IPS-15b (cell line): ENCODE measurements around the gene RNF128.
A peak's percentile ranks its signal among the peaks of the same experiment; 100 is the strongest.

Experiments used
- H3K27me3 ChIP-seq: one replicate; pipeline ENCODE4 v1.6.1; 2013; ENCODE audit warnings: low read length; ENCODE audit not compliant: control insufficient read depth, insufficient read depth
- H3K36me3 ChIP-seq: one replicate; pipeline ENCODE4 v1.6.1; 2013; ENCODE audit warnings: low read length; ENCODE audit not compliant: control insufficient read depth, insufficient read depth
- H3K4me1 ChIP-seq: one replicate; pipeline ENCODE4 v1.6.1; 2013; ENCODE audit warnings: mild to moderate bottlenecking, low read length; ENCODE audit not compliant: control insufficient read depth, insufficient read depth
- H3K4me3 ChIP-seq: one replicate; pipeline ENCODE4 v1.5.1; 2013; ENCODE audit warnings: low read depth, low read length
- H3K9ac ChIP-seq: one replicate; pipeline ENCODE4 v1.6.1; 2013; ENCODE audit warnings: low read depth, mild to moderate bottlenecking, low read length
- H3K9me3 ChIP-seq: one replicate; pipeline ENCODE4 v1.6.1; 2013; ENCODE audit warnings: mild to moderate bottlenecking, low read length; ENCODE audit not compliant: control insufficient read depth, insufficient read depth

The RNF128 gene

DNA sequence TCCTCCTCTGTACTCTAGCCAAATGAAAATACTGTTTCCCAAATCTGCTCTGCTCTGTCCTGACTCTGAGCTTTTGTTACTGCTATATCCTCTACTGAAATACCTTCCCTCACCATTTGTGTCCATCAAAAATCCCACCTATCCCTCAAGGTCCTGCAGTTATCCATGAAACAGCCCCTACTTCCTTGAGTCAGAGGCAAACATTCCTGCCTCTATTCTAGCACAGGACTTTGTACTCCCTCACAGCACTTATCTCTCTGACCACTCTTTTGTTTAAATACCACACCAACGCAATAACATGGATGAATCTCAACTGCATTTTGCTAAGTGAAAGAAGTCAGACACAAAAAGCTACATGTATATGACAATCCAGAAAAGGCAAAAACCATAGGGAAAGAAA lies 10.5 kb upstream of the RNF128 start:
- Histone ChIP-seq H3K4me1 (no peaks in the 10 kb centered on the region), H3K4me3 (no peak overlapping the region), H3K9me3 (no peaks in the 10 kb centered on the region), H3K27me3 (no peaks in the 10 kb centered on the region), H3K36me3 (no peaks in the 10 kb centered on the region), H3K9ac (no peak overlapping the region)

DNA sequence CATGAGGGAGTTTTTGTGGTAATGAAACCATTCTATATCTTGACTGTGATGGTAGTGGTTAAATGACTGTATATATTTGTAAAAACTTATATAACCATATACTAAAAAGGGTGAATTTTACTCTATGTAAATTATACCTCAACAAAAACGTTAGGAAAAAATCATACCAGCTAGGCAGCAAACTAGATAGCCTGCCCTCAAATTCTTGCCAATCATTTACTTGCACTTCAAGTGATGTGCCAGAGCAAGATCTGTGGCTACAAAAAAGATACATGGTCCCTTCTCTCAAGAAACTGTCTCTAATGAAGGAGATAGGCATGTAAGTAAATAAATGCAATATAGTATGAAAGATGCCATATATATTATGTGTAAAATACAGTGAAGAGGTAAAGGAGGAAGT lies 10.0 kb upstream of the RNF128 start:
- Histone ChIP-seq H3K4me1 (no peaks in the 10 kb centered on the region), H3K36me3 (no peaks in the 10 kb centered on the region), H3K9ac (no peak overlapping the region), H3K9me3 (no peaks in the 10 kb centered on the region), H3K4me3 (no peak overlapping the region), H3K27me3 (no peaks in the 10 kb centered on the region)

DNA sequence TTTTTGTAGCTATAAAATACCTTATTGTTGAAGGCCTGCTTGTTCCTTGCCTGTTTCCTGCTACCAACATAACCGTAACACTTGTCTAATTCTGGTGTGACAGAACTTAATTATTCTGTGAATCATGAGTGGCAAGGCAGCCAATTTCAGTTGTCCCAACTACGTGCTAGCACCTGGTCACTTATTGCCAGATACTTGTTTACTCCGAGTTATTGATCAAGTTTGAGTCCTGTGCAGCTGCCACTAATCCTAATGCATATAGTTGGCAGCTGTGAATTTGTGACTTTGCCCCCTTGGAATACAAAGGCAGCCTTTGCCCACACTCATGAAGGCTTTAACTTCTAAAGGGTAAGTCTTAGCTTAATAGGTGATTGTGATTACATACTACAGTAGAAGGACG lies 7.8 kb upstream of the RNF128 start:
- peaks cover 7% of the 10 kb centered on the region for H3K27me3 ChIP-seq
- no peak overlapping the region for H3K4me3 ChIP-seq
- no peaks in the 10 kb centered on the region for H3K4me1 ChIP-seq
- H3K9me3 ChIP-seq, result no peaks in the 10 kb centered on the region
- H3K36me3 ChIP-seq, result no peaks in the 10 kb centered on the region
- H3K9ac ChIP-seq, result no peak overlapping the region

DNA sequence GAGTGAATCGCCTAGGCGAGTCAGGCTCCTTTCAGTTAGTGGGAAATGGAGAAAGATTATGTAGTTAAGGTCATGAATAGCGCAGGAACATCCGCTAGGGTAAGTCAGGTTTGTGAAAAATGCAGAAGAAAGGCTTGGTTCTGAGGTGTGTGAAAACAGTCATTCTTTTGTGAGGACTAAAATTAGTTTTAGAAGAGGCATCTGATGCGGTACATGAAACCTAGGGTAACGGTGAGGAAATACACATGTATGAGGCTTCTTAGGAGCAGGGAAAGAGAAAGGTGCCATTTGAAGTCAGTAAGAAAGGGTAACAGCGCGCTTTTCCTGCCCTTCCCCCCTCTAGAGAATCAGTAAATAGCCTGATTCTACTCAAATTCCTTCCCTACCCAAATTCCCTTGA lies 570 bp upstream of the RNF128 start:
- Histone ChIP-seq H3K9me3 (no peaks in the 10 kb centered on the region), H3K9ac (no peak overlapping the region), H3K4me3 (peak overlapping the region; percentile 85), H3K36me3 (no peaks in the 10 kb centered on the region), H3K27me3 (peaks cover 59% of the 10 kb centered on the region), H3K4me1 (peaks cover 5% of the 10 kb centered on the region)

DNA sequence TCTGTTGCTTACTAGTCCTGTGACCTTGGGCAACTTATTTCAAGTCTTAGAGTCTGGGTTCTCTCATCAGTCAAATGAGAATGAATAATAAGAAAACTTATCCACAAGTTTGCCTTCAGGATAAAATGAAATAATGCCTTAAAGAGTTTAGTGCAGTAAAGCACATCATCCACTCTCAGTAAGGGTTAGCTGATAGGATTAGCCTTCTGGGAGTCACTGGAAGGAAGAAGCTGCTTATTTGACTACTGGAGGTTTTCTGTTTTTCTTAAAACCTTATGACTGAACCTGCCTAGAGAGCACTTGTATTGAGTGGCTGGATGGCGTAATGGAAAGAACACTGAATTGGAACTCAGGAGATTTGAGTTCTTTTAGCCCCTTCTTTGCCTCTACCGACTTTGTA lies 1.8 kb downstream of the RNF128 start:
- no peaks in the 10 kb centered on the region for H3K36me3 ChIP-seq
- H3K4me3 ChIP-seq, result no peak overlapping the region
- H3K4me1 ChIP-seq, result peaks cover 5% of the 10 kb centered on the region
- H3K9ac ChIP-seq, result no peak overlapping the region
- peaks cover 55% of the 10 kb centered on the region for H3K27me3 ChIP-seq
- no peaks in the 10 kb centered on the region for H3K9me3 ChIP-seq

DNA sequence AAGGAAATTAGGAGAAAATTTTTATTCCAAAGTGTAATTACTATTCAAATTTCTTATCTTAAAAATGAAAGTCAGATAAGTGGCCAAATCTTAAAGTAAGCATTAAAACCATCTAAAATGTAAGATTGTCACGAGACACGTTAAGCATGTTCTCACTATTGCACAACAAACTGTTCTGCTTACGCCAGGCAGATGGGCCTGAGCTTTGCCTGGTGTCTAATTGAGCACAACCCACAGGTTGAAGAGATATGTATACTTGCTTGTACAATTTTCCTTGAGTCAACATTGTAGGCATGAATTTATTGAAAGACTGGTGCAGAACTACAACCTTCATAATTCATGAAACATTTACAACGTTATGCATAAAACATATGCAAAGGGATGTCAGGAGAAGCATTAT lies 3.9 kb downstream of the RNF128 start:
- H3K4me3 ChIP-seq, result no peak overlapping the region
- no peaks in the 10 kb centered on the region for H3K36me3 ChIP-seq
- no peaks in the 10 kb centered on the region for H3K9me3 ChIP-seq
- H3K27me3 ChIP-seq, result peaks cover 35% of the 10 kb centered on the region
- H3K9ac ChIP-seq, result no peak overlapping the region
- peaks cover 5% of the 10 kb centered on the region for H3K4me1 ChIP-seq

DNA sequence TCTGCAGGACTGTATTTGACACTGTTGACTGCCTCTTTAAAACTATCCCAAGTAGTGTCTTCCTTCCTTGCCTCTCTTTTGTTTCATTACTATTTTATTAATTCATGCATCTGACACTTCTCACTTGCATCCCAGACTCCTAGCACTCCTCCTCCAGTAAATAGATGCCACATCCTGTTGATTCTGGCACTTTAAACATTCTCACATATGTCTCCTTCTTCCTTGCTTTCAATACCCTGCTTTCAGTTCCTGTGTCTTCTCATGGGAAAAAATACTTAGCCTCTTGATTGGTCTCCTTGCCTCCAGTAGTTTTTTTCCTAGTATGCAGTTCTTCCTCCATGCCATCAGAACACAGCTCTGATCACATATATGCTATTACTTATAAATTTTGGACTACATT lies 5.1 kb downstream of the RNF128 start:
- H3K27me3 ChIP-seq, result peaks cover 26% of the 10 kb centered on the region

DNA sequence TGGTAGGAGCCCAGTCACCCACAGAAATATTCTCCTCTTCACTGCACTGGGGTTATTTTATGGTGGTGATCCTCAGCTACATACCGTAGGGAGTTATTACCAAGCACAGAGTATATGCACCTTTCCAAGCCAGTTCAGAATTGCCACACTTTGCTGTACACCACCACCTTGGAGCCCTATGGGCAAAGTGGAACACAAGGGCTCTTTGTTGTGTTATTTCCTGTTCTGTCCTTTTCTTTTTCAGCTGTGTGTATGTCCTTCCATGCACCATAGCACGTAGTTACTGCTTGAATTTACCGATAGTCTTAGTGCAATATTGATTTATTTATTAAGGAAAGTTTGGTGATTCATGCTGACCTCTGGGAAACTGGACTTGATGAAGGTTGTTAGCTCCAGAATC lies 8.3 kb downstream of the RNF128 start:
- no peaks in the 10 kb centered on the region for H3K4me1 ChIP-seq
- no peak overlapping the region for H3K4me3 ChIP-seq
- no peaks in the 10 kb centered on the region for H3K36me3 ChIP-seq
- no peaks in the 10 kb centered on the region for H3K9me3 ChIP-seq
- H3K27me3 ChIP-seq, result no peaks in the 10 kb centered on the region
- no peak overlapping the region for H3K9ac ChIP-seq

More for the DNA sequence above, 5.1 kb downstream of the RNF128 start:
- Histone ChIP-seq H3K9ac (no peak overlapping the region), H3K36me3 (no peaks in the 10 kb centered on the region), H3K4me3 (no peak overlapping the region), H3K9me3 (no peaks in the 10 kb centered on the region), H3K4me1 (no peaks in the 10 kb centered on the region)

DNA sequence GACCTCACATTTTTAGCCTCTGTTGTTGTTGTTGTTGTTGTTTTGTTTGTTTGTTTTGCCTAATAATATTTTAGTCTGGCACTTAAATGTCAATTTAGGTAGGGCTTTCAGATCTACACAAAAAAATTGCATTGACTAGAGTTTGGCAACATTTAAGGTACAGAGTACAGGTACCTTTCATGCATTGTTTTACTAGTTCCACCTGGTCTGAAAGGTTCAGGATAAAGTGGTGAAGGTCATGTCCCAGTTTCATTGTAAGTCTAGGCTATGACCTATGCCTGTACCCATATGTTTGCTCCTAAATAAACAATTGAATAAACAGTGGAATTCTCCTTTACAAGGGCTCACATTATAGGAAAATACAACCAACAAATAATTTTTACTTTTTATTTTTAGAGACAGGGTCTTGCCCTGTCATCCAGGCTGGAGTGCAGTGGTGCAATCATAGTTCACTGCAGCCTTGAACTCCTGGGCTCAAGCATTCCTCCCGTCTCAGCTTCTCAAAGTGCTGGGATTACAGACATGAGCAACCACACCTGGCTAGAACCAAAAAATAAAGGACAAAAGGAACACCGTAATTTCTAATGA lies 13.8 kb downstream of the RNF128 start:
- no peaks in the 10 kb centered on the region for H3K9me3 ChIP-seq
- H3K4me1 ChIP-seq, result no peaks in the 10 kb centered on the region
- no peak overlapping the region for H3K4me3 ChIP-seq
- no peaks in the 10 kb centered on the region for H3K27me3 ChIP-seq
- H3K9ac ChIP-seq, result no peak overlapping the region
- no peaks in the 10 kb centered on the region for H3K36me3 ChIP-seq

DNA sequence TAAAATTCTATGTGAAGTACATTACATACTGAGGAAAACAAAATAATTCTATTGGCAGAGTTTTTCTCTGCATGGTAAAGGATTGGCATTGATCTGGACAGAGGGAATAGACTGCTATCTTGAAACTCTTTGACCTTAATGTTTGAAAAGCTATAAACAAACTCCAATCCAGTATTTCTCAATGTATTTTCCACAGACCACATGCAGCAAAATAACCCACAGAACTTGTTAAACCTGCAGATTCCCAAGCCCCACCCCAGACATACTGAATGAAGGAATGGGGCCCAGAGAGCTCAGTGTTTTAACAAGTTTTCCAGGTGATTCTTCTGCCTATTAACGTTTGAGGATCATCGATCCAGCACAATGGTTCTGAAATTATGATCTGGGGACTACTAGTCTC lies 15.7 kb downstream of the RNF128 start:
- Histone ChIP-seq H3K4me3 (no peak overlapping the region), H3K36me3 (no peaks in the 10 kb centered on the region), H3K27me3 (no peaks in the 10 kb centered on the region), H3K4me1 (no peaks in the 10 kb centered on the region), H3K9ac (no peak overlapping the region), H3K9me3 (no peaks in the 10 kb centered on the region)

DNA sequence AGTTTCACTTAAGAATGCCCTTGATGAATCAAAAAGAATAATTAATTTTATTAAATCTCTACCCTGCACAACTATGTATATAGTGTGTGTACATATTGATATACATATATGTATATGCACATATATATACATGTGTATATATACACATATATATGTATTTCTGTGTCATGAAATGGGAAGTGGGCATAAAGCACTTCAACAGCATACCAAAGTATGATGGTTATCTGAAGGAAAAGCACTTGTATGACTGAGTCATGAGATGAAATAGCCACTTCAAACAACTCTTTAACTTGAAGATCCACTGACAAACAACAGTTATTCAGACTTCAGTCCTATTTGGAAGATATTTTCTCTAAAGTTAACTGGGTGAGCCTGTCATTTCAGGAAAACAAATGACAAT lies 16.3 kb downstream of the RNF128 start:
- Histone ChIP-seq H3K4me3 (no peak overlapping the region), H3K27me3 (no peaks in the 10 kb centered on the region), H3K9ac (no peak overlapping the region), H3K36me3 (no peaks in the 10 kb centered on the region), H3K4me1 (no peaks in the 10 kb centered on the region), H3K9me3 (no peaks in the 10 kb centered on the region)

DNA sequence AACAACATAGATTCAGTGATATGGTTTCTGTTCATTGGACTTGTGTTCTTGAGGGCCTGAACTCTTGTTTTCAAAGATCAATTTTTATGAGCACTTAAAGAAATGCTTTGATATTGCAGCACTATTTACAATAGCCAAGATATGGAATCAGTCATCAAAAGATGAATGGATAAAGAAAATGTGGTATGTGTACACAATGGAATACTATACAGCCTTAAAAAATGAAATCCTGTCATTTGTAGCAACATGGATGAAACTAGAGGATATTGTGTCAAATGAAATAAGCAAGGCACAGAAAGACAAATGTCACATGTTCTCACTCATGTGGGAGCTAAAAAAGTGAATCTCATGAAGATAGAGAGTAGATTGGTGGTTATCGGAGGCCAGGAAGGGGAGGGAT lies 21.9 kb downstream of the RNF128 start:
- no peaks in the 10 kb centered on the region for H3K36me3 ChIP-seq
- H3K4me3 ChIP-seq, result no peak overlapping the region
- H3K4me1 ChIP-seq, result peaks cover 2% of the 10 kb centered on the region
- H3K9ac ChIP-seq, result no peak overlapping the region
- H3K27me3 ChIP-seq, result no peaks in the 10 kb centered on the region
- H3K9me3 ChIP-seq, result no peaks in the 10 kb centered on the region
